ENCODE results near the gene WAPL.
"Not testable (repeated sequence)": the region's sequence is repeated elsewhere in the genome, so short reads cannot be mapped to it uniquely, and the experiment has no call there.

GRCh38 chr10:86558695-86559094 is 37.1 kb upstream of the WAPL start:
- TF ChIP-seq ATF3 (IDR thresholded peaks at IDR 0.05; ENCODE audit: borderline replicate concordance, extremely low read depth, low read depth, low read length); JUND (IDR thresholded peaks at IDR 0.05; ENCODE audit: low read depth, low read length); EP300 (IDR thresholded peaks at IDR 0.05; ENCODE audit: borderline replicate concordance in 1 of 2, control insufficient read depth in 1 of 2, low read depth in 2 of 2, low read length in 2 of 2); POLR2AphosphoS5 (IDR thresholded peaks at IDR 0.05; ENCODE audit: low read length); LARP7 (IDR thresholded peaks at IDR 0.05): not testable (repeated sequence)
- TF ChIP-seq, protein P1, sequence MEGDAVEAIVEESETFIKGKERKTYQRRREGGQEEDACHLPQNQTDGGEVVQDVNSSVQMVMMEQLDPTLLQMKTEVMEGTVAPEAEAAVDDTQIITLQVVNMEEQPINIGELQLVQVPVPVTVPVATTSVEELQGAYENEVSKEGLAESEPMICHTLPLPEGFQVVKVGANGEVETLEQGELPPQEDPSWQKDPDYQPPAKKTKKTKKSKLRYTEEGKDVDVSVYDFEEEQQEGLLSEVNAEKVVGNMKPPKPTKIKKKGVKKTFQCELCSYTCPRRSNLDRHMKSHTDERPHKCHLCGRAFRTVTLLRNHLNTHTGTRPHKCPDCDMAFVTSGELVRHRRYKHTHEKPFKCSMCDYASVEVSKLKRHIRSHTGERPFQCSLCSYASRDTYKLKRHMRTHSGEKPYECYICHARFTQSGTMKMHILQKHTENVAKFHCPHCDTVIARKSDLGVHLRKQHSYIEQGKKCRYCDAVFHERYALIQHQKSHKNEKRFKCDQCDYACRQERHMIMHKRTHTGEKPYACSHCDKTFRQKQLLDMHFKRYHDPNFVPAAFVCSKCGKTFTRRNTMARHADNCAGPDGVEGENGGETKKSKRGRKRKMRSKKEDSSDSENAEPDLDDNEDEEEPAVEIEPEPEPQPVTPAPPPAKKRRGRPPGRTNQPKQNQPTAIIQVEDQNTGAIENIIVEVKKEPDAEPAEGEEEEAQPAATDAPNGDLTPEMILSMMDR (IDR thresholded peaks at IDR 0.05 in 2 of 3, conservative IDR thresholded peaks at IDR 0.05 in 1 of 3; ENCODE audit: control insufficient read depth in 2 of 3, extremely low read depth in 1 of 3, insufficient read depth in 1 of 3, low read depth in 3 of 3, low read length in 3 of 3), result not testable (repeated sequence)
